GM23248 (cell line): ENCODE results near the gene SH3BGR.

Experiments
- EZH2 ChIP-seq: fragments of 200-600 bp; sonication (generic); IDR thresholded peaks from 2 replicates; pipeline ENCODE4 v1.6.1; 2018; ENCODE audit warnings: antibody characterized with exemption, mild to moderate bottlenecking; ENCODE audit not compliant: insufficient read depth, poor library complexity, severe bottlenecking
- EZH2phosphoT487 ChIP-seq: fragments of 200-600 bp; sonication (generic); IDR thresholded peaks from 2 replicates; pipeline ENCODE4 v1.6.1; 2018; ENCODE audit warnings: antibody characterized with exemption, moderate library complexity, mild to moderate bottlenecking, low read depth; ENCODE audit not compliant: insufficient read depth

GRCh38 chr21:39511102-39511501 is 59.3 kb downstream of the SH3BGR start:
- TF ChIP-seq EZH2 (no peak), EZH2phosphoT487 (no peak)
